ENCODE results near the gene NELFB. TPM values are rescaled to one million over a fixed set of nuclear protein-coding genes. Genes with fewer than 3 reads are reported as not detected.

The NELFB gene
- total and polyA plus RNA-seq, 9 of the 15 experiments (the other 6 are each of a cell fraction or from before 2014, with no cell fraction given), result 0.24 to 84.0 (median 29.7) TPM

GRCh38 chr9:137301081-137301947, 46.2 kb downstream of the NELFB start (continued):
- TF ChIP-seq THRB (CRISPR knock-in tag; conservative IDR thresholded peaks at IDR 0.05) (no peak), MED1 (CRISPR knock-in tag; IDR thresholded peaks at IDR 0.05; ENCODE audit: borderline replicate concordance) (no peak), ZNF175 (CRISPR knock-in tag; IDR thresholded peaks at IDR 0.05; ENCODE audit: low read depth) (no peak), SREBF2 (CRISPR knock-in tag; IDR thresholded peaks at IDR 0.05) (no peak), COPS2 (conservative IDR thresholded peaks at IDR 0.05) (no peak), ZKSCAN3 (CRISPR knock-in tag; IDR thresholded peaks at IDR 0.05) (no peak), SRSF7 (optimal IDR thresholded peaks at IDR 0.05; ENCODE audit: low read depth, low read length) (no peak), ZNF699 (CRISPR knock-in tag; IDR thresholded peaks at IDR 0.05; ENCODE audit: insufficient replicate concordance) (no peak), ZNF316 (IDR thresholded peaks at IDR 0.05) (no peak), RFX5 (IDR thresholded peaks at IDR 0.05; ENCODE audit: low read depth, low read length) (no peak), GTF2E2 (tag; IDR thresholded peaks at IDR 0.05) (no peak), ARHGAP35 (IDR thresholded peaks at IDR 0.05; ENCODE audit: partially characterized antibody) (no peak), ARID3A (IDR thresholded peaks at IDR 0.05; ENCODE audit: borderline replicate concordance, low read depth, low read length) (no peak), MITF (IDR thresholded peaks at IDR 0.05) (no peak), SMARCC2 (IDR thresholded peaks at IDR 0.05; ENCODE audit: low read depth) (no peak)
